Panc1 (cell line): ENCODE measurements around the gene OR4N5. TPM values are rescaled to one million over a fixed set of nuclear protein-coding genes. Genes with fewer than 3 reads are reported as not detected.

Experiments used
- ATAC-seq: fragments of 200-7000 bp; cut with Tn5 transposase; 2 replicates; pipeline ENCODE4 v1.9.1; 2020; ENCODE audit warnings: mild to moderate bottlenecking, moderate library complexity
- BruUV-seq: library from RNA; stranded (reverse); fragments of 400-500 nt; replicated peaks from 2 replicates; lab custom pipeline; 2021; lab: Mats Ljungman, UMichigan
- CTCF ChIA-PET: fragments of 300-600 bp; sonication (Branson Sonifier 250); formaldehyde crosslinking; loops from one replicate; lab custom pipeline; 2022; ENCODE audit warnings: antibody characterized with exemption; lab: Charles Lee
- POLR2A ChIA-PET: fragments of 300-600 bp; sonication (Branson Sonifier 250); formaldehyde crosslinking; loops from one replicate; lab custom pipeline; 2022; ENCODE audit warnings: antibody characterized with exemption; lab: Charles Lee
- DNase-seq: peaks from one replicate; pipeline ENCODE4 v3.0.0-alpha.2; 2010; ENCODE audit warnings: low read depth, low spot score
- H3K27ac ChIP-seq: 2 replicates; pipeline ENCODE4 v1.5.1; 2011; ENCODE audit warnings: mild to moderate bottlenecking, low read length, inconsistent platforms
- H3K27me3 ChIP-seq: fragments of 200-500 bp; sonication (Bioruptor generic); 2 replicates; pipeline ENCODE4 v1.6.0; 2014; ENCODE audit warnings: low read length, inconsistent platforms; ENCODE audit not compliant: control insufficient read depth, insufficient read depth
- H3K36me3 ChIP-seq: fragments of 200-500 bp; sonication (Bioruptor generic); 2 replicates; pipeline ENCODE4 v1.5.1; 2014; ENCODE audit warnings: inconsistent platforms, mild to moderate bottlenecking, low read length, moderate library complexity; ENCODE audit not compliant: control insufficient read depth, insufficient read depth
- H3K4me1 ChIP-seq: 2 replicates; pipeline ENCODE4 v1.5.1; 2011; ENCODE audit warnings: inconsistent platforms, mild to moderate bottlenecking, low read length, moderate library complexity; ENCODE audit not compliant: control insufficient read depth, insufficient read depth
- H3K4me3 ChIP-seq, 2 experiments: 2 replicates each; pipeline ENCODE4 v1.5.1; 2011 to 2012; ENCODE audit warnings: low read depth in 2 of 2, low read length in 2 of 2, mild to moderate bottlenecking in 2 of 2, inconsistent platforms in 1 of 2, moderate library complexity in 1 of 2
- H3K9me3 ChIP-seq: fragments of 200-500 bp; sonication (Bioruptor generic); 2 replicates; pipeline ENCODE4 v1.5.1; 2014; ENCODE audit warnings: low read depth, mild to moderate bottlenecking, inconsistent platforms, low read length, moderate library complexity; ENCODE audit not compliant: control insufficient read depth, insufficient read depth
- POLR2AphosphoS5 ChIP-seq: IDR thresholded peaks from 2 replicates; pipeline ENCODE4 v1.6.1; 2012; ENCODE audit warnings: mild to moderate bottlenecking, low read depth, low read length, moderate library complexity
- SIN3A ChIP-seq: IDR thresholded peaks from 2 replicates; pipeline ENCODE4 v1.6.1; 2012; ENCODE audit warnings: low read depth, mild to moderate bottlenecking, low read length, moderate library complexity, borderline replicate concordance; ENCODE audit not compliant: insufficient read depth
- TCF7L2 ChIP-seq: IDR thresholded peaks from 2 replicates; pipeline ENCODE4 v1.6.1; 2011; ENCODE audit warnings: mild to moderate bottlenecking, low read depth, low read length, inconsistent platforms
- in situ Hi-C: cut with HindIII; loops from 2 replicates; pipeline ENCODE4 v1.10.0; 2016; ENCODE audit warnings: low sequenced_read_pairs, low pct_unique_long_range_greater_than_20kb
- intact Hi-C: fragments of 100-400 bp; cut with micrococcal nuclease; formaldehyde crosslinking; loops from one replicate; pipeline ENCODE4 v1.10.0; 2022; ENCODE audit not compliant: unreplicated experiment
- total RNA-seq: library from RNA; stranded (reverse); gene quantifications from one replicate; pipeline ENCODE4 v1.2.1, GENCODE V29; 2021; ENCODE audit not compliant: unreplicated experiment
- TF ChIP-seq, protein P1 (sequence below): fragments of 450-650 bp; IDR thresholded peaks from 2 replicates; pipeline ENCODE4 v1.5.1; 2017; ENCODE audit warnings: mild to moderate bottlenecking
- TF ChIP-seq, protein P2 (sequence below), 2 experiments: IDR thresholded peaks; 2 replicates each; pipeline ENCODE4 v1.6.1; 2011 to 2012; ENCODE audit warnings: low read depth in 2 of 2, control low read depth in 1 of 2, low read length in 1 of 2, mild to moderate bottlenecking in 1 of 2, moderate library complexity in 1 of 2; ENCODE audit not compliant: insufficient read depth in 1 of 2

OR4N5 gene
- total RNA-seq, 1 experiment from 2014 or later = not detected

- Histone ChIP-seq H3K4me1 (no peaks in the 10 kb centered on the region), H3K36me3 (no peaks in the 10 kb centered on the region), H3K27me3 (no peaks in the 10 kb centered on the region), H3K9me3 (no peaks in the 10 kb centered on the region), H3K27ac (no peak overlapping the region), H3K4me3 (no peak overlapping the region)
- no peak for DNase-seq
- no peak for ATAC-seq
- no TSS peak for BruUV-seq
- no peak for TF ChIP-seq TCF7L2
- TF ChIP-seq, protein P1, sequence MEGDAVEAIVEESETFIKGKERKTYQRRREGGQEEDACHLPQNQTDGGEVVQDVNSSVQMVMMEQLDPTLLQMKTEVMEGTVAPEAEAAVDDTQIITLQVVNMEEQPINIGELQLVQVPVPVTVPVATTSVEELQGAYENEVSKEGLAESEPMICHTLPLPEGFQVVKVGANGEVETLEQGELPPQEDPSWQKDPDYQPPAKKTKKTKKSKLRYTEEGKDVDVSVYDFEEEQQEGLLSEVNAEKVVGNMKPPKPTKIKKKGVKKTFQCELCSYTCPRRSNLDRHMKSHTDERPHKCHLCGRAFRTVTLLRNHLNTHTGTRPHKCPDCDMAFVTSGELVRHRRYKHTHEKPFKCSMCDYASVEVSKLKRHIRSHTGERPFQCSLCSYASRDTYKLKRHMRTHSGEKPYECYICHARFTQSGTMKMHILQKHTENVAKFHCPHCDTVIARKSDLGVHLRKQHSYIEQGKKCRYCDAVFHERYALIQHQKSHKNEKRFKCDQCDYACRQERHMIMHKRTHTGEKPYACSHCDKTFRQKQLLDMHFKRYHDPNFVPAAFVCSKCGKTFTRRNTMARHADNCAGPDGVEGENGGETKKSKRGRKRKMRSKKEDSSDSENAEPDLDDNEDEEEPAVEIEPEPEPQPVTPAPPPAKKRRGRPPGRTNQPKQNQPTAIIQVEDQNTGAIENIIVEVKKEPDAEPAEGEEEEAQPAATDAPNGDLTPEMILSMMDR = no peak
- TF ChIP-seq POLR2AphosphoS5 = no peak
- TF ChIP-seq, protein P2, sequence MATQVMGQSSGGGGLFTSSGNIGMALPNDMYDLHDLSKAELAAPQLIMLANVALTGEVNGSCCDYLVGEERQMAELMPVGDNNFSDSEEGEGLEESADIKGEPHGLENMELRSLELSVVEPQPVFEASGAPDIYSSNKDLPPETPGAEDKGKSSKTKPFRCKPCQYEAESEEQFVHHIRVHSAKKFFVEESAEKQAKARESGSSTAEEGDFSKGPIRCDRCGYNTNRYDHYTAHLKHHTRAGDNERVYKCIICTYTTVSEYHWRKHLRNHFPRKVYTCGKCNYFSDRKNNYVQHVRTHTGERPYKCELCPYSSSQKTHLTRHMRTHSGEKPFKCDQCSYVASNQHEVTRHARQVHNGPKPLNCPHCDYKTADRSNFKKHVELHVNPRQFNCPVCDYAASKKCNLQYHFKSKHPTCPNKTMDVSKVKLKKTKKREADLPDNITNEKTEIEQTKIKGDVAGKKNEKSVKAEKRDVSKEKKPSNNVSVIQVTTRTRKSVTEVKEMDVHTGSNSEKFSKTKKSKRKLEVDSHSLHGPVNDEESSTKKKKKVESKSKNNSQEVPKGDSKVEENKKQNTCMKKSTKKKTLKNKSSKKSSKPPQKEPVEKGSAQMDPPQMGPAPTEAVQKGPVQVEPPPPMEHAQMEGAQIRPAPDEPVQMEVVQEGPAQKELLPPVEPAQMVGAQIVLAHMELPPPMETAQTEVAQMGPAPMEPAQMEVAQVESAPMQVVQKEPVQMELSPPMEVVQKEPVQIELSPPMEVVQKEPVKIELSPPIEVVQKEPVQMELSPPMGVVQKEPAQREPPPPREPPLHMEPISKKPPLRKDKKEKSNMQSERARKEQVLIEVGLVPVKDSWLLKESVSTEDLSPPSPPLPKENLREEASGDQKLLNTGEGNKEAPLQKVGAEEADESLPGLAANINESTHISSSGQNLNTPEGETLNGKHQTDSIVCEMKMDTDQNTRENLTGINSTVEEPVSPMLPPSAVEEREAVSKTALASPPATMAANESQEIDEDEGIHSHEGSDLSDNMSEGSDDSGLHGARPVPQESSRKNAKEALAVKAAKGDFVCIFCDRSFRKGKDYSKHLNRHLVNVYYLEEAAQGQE (IDR thresholded peaks at IDR 0.05; ENCODE audit: insufficient read depth in 1 of 2, low read depth in 2 of 2, low read length in 1 of 2) = no peak
- no peak for TF ChIP-seq SIN3A
- intact Hi-C loops = no loop called here
- POLR2A ChIA-PET = no interaction called here
- CTCF ChIA-PET = no interaction called here
- in situ Hi-C loops = no loop called here
These were observed 37.7 kb downstream of the OR4N5 start for GRCh38 chr14:20176330-20176729.

DNA sequence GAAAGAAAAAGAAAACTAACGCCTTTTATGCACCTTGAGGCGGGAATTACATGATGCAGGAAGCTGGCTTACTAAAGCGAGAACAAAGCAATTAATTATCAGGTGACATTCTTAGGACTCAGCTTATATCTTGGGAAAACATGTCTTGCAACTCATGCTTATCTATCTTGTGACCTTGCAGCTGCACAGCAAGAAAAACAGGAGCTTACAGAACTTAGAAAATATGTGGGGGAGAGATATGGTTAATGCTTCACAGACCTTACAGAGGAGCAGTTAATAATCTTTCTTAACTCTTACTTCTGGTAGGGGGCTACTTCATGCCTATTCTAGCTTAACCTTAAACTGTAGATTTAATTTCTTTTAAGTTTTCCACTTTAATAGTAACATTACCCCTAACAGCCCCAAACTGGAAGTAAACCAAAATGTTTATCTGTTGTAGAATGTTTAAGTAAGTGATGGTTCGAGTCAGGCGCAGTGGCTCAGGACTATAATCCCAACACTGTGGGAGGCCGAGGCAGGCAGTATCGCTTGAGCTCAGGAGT, 38.9 kb downstream of the OR4N5 start:
- Histone ChIP-seq H3K9me3 (no peaks in the 10 kb centered on the region), H3K27ac (no peak overlapping the region), H3K4me3 (no peak overlapping the region), H3K36me3 (no peaks in the 10 kb centered on the region), H3K4me1 (no peaks in the 10 kb centered on the region), H3K27me3 (no peaks in the 10 kb centered on the region)
- intact Hi-C loops (no loop called here), in situ Hi-C loops (no loop called here)
- ChIA-PET POLR2A (no interaction called here), CTCF (no interaction called here)
- no TSS peak for BruUV-seq
- ATAC-seq (no peak), DNase-seq (no peak)
- TF ChIP-seq, protein P1 = no peak
- TF ChIP-seq, protein P2 (IDR thresholded peaks at IDR 0.05; ENCODE audit: insufficient read depth in 1 of 2, low read depth in 2 of 2, low read length in 1 of 2) = no peak
- TF ChIP-seq TCF7L2 = no peak
- TF ChIP-seq SIN3A = no peak
- TF ChIP-seq POLR2AphosphoS5 = no peak
